Peyer's patch (tissue), 4 donors: ENCODE results near the gene ST6GAL1.

Experiments used
- CTCF ChIP-seq, 6 experiments: fragments of 450-650 bp in 4 of 6; fragments of 200-600 bp in 2 of 6; sonication (generic) in 1 of 6; IDR thresholded peaks; one replicate each; pipeline ENCODE4 v1.5.1; 2017 to 2019; ENCODE audit warnings: antibody characterized with exemption in 6 of 6, mild to moderate bottlenecking in 3 of 6, moderate library complexity in 1 of 6
- POLR2A ChIP-seq, 2 donors: fragments of 450-650 bp; IDR thresholded peaks; one replicate each; pipeline ENCODE4 v1.5.1; 2017; ENCODE audit warnings: antibody characterized with exemption in 2 of 2, mild to moderate bottlenecking in 2 of 2, moderate library complexity in 2 of 2

- TF ChIP-seq POLR2A (IDR thresholded peaks at IDR 0.05) (no peak), CTCF (IDR thresholded peaks at IDR 0.05) (no peak)
Measured at GRCh38 chr3:187015903-187016638, 85.7 kb downstream of the ST6GAL1 start.
